ENCODE measurements around the gene KIF5C.

The KIF5C gene

DNA sequence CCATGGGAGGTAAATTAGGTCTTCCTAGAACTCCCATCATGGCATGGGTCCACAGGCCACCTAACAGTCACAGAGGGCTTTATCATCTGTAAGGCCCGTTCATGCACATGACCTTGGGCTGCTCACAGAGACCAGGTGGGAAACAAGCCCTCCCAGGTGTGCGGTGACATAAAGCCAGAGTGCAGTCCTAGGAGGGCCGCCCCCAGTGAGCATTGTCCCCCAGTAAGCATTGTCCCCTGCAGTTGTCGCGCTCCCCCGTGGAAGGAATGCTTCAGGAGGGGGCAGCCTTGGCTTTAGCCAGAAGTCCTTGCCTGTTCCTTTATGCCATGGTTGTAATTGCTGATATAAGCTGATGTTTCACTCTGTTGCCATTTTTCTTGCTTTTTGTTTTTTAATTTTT lies 121.8 kb downstream of the KIF5C start:
- no peak for DNase-seq

DNA sequence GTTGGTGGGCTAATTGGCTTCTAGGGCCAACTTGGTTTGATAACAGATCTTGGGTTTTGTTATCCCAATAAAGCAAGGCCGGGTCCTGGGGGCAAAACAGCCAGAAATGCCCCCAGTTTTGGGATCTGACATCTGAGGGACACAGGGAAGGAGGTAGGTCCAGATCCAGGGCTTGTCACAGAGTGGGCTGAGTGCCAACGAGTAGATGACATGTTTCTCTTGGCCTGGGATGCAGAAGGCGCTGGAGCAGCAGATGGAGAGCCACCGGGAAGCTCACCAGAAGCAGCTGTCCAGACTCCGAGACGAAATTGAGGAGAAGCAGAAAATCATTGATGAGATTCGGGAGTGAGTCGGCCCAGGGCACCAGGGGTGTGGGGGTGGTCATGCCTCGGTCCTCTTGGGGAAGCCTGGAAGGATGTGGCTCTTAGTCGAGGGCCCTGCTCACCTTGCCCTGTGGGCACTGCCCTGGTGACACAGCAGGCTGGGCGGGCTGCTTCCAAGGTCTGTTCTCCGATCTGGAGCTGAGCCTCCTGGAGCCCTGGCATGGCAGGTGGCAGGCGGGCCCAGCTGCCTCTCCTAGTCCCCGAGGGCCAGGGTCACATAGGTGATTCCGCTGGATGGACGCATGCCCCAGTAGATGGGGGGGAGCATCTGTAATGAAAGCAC lies 123.3 kb downstream of the KIF5C start:
- DNase-seq: no peak

- DNase-seq: no peak
Observed at GRCh38 chr2:148998831-148999200, 123.8 kb downstream of the KIF5C start.

- no peak for DNase-seq
Observed at GRCh38 chr2:148999451-148999921, 124.5 kb downstream of the KIF5C start.

DNA sequence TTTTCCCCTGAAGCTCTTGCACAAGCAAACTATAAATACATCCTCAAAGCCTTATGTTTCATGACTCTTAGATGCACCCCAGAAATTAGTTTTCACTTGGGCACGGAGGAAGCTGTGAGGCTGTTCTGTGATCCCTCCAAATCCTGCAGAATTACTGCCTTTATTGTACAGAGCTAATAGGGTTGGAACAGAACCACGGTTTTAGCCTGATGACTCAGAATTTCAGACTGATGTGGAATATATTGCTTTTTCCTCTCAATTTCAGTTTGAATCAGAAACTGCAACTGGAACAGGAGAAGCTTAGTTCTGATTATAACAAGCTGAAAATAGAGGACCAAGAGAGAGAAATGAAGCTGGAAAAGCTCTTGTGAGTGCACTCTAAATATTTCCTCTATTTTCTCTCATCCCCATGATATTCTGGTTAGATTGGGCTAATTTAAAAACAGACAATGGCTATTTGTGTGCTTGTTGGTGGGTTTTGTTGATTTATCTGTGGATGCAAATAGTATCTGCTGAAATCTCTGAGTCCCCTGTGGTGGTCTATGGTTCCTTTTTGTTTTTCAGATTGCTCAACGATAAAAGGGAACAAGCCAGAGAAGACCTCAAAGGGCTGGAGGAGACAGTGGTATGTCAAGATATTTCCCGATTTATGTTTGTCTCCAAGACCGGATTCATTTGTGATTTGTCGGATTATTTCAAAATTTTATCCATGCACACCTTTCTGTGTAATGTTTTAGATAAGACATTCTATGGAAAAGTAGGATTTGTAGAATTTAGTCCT lies 125.3 kb downstream of the KIF5C start:
- DNase-seq: peak; percentile 38

GRCh38 chr2:149001496-149001895 lies 126.5 kb downstream of the KIF5C start:
- no peak for DNase-seq

- no peak for DNase-seq
Observed at GRCh38 chr2:149002378-149002890, 127.4 kb downstream of the KIF5C start.

DNA sequence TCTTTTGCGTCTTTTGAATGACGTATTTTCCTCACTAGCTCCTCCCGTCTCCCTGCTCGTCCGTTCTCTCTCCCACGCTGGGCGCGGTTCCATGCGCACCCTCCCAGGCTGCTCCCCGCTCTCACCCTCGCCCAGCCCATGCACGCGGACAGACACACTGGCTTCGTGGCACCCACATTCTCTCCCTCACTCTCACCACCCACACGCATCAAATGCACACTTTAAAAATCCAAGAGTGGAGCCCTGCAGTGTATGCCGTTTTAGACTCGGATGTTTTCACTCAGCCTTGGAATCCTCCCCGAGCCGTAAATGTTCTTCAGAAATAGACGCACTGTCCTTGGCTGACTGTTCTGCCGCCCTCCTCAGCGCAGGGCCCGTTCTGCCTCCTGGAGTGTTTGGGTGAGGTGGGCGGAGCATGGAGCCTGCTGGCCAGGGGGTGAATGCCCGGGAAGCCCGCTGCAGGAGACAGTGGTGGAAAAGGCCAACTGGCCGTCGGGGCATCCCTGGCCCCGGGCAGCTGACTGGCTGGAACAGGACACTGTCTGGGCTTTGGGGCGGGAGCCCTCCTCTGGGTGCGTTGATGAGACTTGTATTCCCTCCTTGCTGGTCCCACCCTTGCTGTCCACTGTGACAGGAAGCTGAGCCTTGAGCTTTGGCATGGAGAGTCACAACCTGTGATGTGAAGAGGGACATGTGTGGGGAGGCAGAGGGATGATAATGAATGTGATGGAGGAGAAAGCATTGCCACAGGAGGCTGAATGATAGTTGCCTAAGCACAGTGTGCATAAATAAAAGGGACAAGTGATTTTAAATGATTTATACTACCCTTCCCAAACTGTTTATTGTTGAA lies 128.1 kb downstream of the KIF5C start:
- no peak for DNase-seq

- no peak for DNase-seq
Observed at GRCh38 chr2:149004836-149005235, 129.8 kb downstream of the KIF5C start.

GRCh38 chr2:149005471-149006077 lies 130.5 kb downstream of the KIF5C start:
- no peak for DNase-seq

DNA sequence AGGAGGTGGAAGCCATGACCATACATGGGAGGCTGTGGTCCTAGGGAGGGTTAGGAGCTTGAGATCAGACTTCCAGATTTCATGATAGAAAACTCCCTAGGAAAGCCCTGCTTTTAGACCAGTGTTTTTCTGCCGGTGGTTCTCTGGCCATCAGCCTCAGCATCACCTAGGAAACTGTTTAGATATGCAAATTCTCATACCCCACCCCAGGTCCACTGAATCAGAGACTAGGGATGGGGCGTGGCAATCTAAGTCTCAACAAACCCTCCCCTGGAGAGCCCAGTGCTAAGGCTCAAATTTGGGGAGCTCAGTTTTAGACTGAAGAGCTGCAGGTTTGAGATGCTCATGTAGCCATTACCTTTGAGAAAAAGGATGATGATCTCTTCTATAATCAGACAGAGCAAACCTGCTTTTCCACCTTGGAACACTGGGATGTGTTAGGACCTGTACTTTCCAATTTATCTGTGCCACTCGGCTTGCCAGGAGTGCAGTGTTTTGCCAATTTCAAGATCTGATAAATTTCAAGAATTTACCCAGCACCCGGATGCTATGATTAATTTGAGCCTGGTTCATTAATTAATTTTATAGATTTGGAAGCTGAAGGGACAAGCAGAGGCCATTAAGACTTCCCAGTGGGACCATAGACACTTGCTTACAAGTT lies 132.0 kb downstream of the KIF5C start:
- no peak for DNase-seq

DNA sequence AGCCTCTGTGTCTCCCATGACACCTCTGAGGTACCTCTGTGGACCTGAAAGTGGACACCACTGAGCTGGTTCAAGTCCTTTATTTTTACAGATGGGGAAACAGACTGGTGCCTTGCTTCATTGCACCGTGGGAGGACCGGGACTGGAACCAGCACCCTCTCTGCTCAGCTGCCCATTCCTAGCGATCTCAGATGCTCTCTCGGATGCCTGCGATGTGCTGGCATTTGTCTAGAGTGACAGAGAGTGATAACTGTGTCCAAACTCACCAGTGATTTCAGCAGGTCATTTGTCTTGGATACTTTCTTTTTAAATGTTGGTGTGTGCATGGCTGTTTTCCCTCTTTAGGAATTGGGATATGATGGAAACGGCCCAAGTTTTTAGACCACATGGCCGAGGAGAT lies 133.4 kb downstream of the KIF5C start:
- DNase-seq: no peak

DNA sequence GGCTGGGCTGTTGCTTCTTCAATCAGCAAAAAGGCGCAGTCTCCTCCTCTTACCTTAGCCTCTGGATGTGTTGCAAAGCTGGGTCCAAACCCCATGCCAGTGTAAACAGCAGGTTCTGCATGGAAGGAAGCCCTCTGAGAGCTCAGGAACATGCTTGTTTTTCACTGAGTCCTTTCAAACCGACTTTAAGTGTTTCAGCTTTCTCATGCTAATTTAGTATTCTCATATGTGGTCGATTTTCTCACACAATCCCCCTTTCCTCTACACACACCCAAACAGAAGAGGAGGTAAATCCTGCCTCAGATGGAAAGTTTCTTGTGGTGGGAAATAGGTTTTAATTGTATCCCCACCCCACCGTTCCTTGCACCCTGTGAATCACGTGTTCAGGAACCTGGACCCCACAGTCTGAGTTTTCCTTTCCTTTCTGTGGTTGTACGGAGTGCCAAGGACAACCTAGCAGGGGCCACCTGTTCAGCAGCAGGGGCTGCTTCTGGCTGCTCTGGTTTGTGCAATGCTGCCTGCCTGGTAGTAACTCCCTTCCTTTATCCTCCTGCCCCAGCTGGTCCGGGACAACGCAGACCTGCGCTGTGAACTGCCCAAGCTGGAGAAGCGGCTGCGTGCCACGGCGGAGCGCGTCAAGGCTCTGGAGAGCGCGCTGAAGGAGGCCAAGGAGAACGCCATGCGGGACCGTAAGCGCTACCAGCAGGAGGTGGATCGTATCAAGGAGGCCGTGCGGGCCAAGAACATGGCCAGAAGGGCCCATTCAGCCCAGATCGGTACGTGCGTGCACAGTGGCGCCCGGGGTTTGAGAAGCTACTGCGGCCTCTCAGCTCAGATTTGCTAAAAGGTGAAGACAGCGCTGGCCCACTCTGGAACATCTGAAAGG lies 134.8 kb downstream of the KIF5C start:
- DNase-seq: no peak

DNA sequence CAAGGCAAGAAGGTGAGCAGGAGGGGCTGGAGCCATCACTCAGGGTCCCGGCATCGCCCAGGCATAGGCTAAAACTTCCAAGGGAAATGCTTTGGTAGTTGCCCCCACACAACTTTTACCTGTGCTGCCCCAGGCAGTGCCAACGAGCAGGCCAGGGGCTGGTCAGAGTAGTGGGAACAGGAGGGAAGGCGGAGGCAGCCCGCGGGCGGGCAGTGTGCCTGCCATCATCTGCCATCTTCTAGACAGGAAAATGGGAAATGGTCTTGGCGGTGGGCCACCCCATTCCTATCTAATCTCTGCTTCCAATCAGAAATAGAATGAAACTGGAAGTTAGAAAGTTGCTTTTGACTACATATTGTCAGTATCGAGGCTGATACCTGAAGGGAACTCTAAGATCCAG lies 137.5 kb downstream of the KIF5C start:
- no peak for DNase-seq

GRCh38 chr2:149015501-149015900 lies 140.5 kb downstream of the KIF5C start:
- DNase-seq: no peak

DNA sequence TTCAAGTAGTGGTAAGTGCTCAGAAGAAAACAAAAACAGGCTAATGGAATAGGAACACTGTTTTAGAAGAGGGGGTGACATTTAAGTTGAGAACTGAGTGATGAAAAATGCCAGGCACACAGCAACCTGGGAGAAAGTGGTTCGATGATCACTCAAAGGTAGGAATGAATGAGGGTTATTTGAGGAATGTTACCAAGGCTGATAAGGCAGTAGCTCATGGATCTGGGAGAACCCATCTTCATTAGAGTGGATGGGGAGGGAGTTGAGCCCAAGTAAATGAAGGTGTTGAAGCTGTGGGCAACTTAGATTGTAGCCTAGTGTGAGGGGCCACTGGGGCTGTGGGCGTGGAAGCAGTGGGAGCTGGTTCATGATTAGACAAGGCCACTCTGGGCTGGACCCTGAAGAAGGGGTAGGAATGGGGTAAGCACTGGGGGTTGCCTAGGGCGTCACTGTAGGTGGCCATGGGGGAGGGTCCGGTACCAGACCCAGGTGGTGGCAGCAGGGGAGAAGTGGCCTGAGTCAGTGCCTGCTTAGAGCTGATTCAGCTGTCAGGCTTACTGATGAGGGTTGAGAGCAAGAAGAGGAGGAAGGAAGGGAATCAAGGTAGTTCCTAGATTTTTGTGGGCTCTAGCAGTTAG lies 141.0 kb downstream of the KIF5C start:
- DNase-seq: no peak

GRCh38 chr2:149017116-149017985 lies 142.3 kb downstream of the KIF5C start:
- DNase-seq: peak; percentile 65

DNA sequence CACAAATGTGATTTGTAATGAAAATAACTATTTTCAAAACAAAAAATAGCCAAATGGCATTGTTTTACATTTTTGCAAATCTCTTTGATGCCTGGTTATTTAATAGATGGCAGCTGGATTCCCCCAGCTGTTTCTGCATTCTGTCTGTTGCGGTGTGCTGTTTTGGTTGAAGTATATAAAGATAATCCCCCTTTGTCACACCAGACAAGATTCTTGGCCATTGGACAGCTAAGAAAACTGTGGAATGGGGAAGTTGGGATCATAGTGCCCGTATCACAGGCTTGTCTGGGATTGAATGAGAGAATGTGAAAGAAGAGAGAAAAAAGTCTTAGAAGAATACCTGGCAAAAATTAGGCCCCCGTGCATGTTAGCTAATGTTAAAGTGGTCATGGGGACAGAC lies 144.0 kb downstream of the KIF5C start:
- DNase-seq: peak; percentile 18

GRCh38 chr2:149019768-149020167 lies 144.7 kb downstream of the KIF5C start:
- peak; percentile 42 for DNase-seq

- peak; percentile 4 for DNase-seq
Observed at GRCh38 chr2:149020432-149020851, 145.4 kb downstream of the KIF5C start.

Measured in MV-4-11 (cell line).